Mucosa of stomach (tissue), 1 donor: Measurements from ENCODE around the gene MAPKAP1.

Source experiments
- H3K27me3 ChIP-seq: one replicate; pipeline ENCODE4 v1.7.0; 2013; ENCODE audit warnings: mild to moderate bottlenecking, low read length; ENCODE audit not compliant: control insufficient read depth, insufficient read depth
- H3K36me3 ChIP-seq: one replicate; pipeline ENCODE4 v1.7.0; 2013; ENCODE audit warnings: low read length; ENCODE audit not compliant: control insufficient read depth, insufficient read depth
- H3K4me1 ChIP-seq: one replicate; pipeline ENCODE4 v1.7.0; 2013; ENCODE audit warnings: mild to moderate bottlenecking, low read length; ENCODE audit not compliant: control insufficient read depth, insufficient read depth
- H3K4me3 ChIP-seq: one replicate; pipeline ENCODE4 v1.7.0; 2013; ENCODE audit warnings: low read length
- H3K9ac ChIP-seq: one replicate; pipeline ENCODE4 v1.7.0; 2013; ENCODE audit warnings: mild to moderate bottlenecking, low read length, moderate library complexity
- H3K9me3 ChIP-seq: one replicate; pipeline ENCODE4 v1.7.0; 2013; ENCODE audit warnings: mild to moderate bottlenecking, low read length, moderate library complexity; ENCODE audit not compliant: control insufficient read depth
- donor health status: Pancreatic carcinoma.

MAPKAP1 gene

GRCh38 chr9:125388978-125389377 lies 318.0 kb downstream of the MAPKAP1 start:
- Histone ChIP-seq H3K36me3 (no peaks in the 10 kb centered on the region), H3K27me3 (no peaks in the 10 kb centered on the region)

GRCh38 chr9:125387861-125388524 lies 319.0 kb downstream of the MAPKAP1 start:
- Histone ChIP-seq H3K9me3 (no peaks in the 10 kb centered on the region), H3K4me1 (no peaks in the 10 kb centered on the region), H3K27me3 (no peaks in the 10 kb centered on the region), H3K9ac (no peak overlapping the region), H3K4me3 (no peak overlapping the region), H3K36me3 (no peaks in the 10 kb centered on the region)

More at GRCh38 chr9:125388978-125389377, 318.0 kb downstream of the MAPKAP1 start:
- H3K4me1 ChIP-seq = no peaks in the 10 kb centered on the region
- H3K4me3 ChIP-seq = no peak overlapping the region
- no peaks in the 10 kb centered on the region for H3K9me3 ChIP-seq
- no peak overlapping the region for H3K9ac ChIP-seq
